Measurements from ENCODE around the gene CEACAM1. TPM values are rescaled to one million over a fixed set of nuclear protein-coding genes. Genes with fewer than 3 reads are reported as not detected.

CEACAM1 gene
- total RNA-seq, 4 donors from 2014 or later, result 0.22 to 6.0 (median 2.1) TPM

DNA sequence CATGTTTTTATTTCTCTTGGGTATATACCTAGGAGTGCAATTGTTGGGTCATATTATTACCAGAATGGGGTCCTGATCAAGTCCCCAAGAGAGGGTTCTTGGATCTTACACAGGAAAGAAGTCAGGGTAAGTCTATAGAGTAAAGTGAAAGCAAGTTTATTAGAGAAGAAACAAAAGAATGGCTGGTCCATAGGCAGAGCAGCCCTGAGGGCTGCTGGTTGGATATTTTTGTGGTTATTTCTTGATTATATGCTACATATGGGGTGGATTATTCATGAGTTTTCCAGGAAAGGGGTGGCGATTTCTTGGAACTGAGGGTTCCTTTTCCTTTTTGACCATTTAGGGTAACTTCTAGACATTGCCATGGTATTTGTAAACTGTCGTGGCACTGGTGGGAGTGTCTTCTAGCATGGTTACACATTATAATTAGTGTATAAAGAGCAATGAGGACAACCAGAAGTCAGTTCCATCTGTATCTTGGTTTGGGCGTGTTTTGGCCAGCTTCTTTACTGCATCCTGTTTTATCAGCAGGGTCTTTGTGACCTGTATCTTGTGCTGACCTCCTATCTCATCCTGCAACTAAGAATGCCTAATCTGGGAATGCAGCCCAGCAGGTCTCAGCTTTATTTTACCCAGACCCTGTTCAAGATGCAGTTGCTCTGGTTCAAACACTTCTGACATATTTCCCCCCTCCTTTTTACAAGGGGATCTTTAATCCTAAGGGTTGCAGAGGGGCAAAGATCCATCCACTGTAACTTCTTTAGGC is 41.1 kb downstream of the CEACAM1 start:
- TF ChIP-seq, protein P1, sequence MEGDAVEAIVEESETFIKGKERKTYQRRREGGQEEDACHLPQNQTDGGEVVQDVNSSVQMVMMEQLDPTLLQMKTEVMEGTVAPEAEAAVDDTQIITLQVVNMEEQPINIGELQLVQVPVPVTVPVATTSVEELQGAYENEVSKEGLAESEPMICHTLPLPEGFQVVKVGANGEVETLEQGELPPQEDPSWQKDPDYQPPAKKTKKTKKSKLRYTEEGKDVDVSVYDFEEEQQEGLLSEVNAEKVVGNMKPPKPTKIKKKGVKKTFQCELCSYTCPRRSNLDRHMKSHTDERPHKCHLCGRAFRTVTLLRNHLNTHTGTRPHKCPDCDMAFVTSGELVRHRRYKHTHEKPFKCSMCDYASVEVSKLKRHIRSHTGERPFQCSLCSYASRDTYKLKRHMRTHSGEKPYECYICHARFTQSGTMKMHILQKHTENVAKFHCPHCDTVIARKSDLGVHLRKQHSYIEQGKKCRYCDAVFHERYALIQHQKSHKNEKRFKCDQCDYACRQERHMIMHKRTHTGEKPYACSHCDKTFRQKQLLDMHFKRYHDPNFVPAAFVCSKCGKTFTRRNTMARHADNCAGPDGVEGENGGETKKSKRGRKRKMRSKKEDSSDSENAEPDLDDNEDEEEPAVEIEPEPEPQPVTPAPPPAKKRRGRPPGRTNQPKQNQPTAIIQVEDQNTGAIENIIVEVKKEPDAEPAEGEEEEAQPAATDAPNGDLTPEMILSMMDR (IDR thresholded peaks at IDR 0.05; ENCODE audit: low read depth), result no peak

DNA sequence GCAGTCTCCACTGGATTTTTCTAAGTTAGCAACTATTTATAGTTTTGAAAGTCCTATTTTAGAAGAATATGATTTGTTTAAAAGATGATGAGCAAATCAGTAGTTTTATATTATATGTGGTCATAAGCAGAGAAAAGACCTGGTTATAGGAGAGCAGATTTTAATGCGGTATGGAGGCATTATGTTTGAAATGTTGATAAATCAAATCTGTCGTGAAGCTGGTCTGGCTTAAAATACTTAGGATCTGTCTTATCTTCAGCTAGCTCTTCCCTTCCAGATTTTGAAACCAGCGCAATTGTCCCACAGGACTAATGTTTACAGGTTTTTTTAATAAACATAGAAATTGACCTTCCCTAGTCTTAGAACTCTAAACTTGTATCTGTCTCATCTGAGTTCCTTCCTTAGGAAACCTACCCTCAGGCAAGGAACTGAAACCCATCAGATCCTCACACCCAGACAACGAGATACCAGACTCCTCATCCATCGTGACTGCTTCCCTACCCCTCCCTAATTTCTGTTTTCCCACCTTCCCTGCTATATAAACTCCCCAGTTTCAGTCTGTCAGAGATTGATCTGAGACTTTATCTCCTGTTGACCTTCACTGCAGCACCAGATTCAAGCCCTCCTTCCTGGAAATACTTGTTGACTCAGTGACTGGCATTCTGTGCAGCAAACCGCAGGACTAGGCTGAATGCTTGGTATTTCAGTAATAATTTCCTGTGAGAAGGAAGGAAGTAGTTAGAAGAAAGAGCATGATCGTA is 47.8 kb downstream of the CEACAM1 start:
- TF ChIP-seq, protein P1 (IDR thresholded peaks at IDR 0.05; ENCODE audit: low read depth), result no peak

DNA sequence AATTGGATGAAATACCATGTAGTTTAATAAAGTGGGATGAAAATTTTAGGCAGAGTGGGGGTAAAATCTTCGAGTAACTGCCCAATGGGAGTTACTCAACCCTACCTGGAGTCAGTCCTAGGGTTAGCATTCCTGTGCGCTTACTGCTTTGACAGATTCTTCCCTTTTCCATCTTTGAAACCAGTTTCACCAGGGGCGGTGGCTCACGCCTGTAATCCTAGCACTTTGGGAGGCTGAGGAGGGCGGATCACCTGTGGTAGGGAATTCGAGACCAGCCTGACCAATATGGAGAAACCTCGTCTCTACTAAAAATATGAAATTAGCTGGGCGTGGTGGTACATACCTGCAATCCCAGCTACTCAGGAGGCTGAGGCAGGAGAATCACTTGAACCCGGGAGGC is 48.5 kb downstream of the CEACAM1 start:
- TF ChIP-seq, protein P1 (IDR thresholded peaks at IDR 0.05; ENCODE audit: low read depth), result no peak

DNA sequence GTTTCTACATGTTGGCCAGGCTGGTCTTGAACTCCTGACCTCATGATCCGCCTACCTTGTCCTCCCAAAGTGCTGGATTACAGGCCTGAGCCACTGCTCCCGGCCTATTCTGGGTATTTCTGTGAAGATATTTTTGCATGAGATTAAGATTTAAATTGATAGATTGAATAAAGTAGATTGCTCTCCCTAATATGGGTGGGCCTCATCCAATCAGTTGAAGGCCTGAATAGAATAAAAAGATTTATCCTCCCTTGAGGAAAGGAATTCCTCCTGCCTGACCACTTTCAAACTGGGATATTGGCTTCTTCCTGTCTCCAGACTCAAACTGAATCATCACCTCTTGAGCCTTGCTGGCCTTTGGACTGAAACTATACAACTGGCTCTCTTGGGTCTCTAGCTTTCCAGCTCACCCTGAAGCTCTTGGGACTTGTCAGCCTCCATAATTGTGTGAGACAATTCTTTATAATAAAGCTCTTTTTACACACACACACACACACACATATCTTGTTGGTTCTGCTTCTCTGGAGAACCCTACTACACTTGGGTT is 49.4 kb downstream of the CEACAM1 start:
- TF ChIP-seq, protein P1 (IDR thresholded peaks at IDR 0.05; ENCODE audit: low read depth), result no peak

DNA sequence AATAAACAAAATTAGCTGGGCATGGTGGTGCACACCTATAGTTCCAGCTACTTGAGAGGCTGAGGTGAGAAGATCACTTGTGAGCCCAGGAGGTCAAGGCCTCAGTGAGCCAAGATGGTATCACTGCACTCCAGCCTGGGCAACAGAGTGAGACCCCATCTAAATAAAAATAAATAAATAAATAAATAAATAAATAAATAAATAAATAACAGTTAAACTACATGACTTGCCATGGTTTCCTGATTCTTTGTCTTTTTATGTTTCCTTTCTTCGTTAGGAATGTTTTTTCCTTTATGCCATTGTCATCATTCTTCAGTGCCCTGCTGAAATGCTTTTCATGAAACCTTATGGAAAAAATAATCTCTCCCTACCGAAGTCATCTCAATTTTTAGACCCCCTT is 50.3 kb downstream of the CEACAM1 start:
- TF ChIP-seq, protein P1 (IDR thresholded peaks at IDR 0.05; ENCODE audit: low read depth), result no peak

DNA sequence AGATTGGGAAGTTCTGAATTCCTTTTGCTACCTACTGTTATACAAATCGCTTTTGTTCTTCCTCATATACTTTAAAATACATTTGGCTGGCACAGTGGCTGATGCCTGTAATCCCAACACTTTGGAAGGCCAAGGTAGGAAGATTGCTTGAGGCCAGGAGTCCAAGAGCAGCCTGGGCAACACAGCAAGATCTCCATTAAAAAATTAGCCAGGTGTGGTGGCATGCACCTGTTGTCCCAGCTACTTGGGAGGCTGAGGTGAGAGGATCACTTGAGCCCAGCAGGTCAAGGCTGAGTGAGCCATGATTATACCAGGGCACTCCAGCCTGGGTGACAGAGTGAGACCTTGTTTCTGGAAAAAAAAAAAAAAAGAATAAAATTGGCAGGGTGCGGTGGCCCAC is 51.2 kb downstream of the CEACAM1 start:
- TF ChIP-seq, protein P1 (IDR thresholded peaks at IDR 0.05; ENCODE audit: low read depth), result no peak

DNA sequence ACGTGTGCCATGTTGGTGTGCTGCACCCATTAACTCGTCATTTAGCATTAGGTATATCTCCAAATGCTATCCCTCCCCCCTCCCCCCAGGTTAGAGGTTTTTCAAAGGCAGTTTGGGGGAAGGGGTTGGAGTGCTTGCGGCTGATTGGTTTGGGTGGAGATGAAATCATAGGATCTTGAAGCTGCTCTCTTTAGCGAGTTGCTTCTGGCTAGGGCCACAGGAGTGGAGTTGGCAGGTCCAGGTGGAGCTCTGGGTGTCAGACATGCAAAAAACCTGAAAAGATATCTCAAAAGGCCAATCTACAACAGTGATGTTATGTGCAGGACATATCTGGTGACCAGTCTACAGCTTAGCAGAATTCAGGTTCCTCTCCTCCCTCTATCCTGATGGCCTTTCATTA is 52.9 kb downstream of the CEACAM1 start:
- TF ChIP-seq, protein P1 (IDR thresholded peaks at IDR 0.05; ENCODE audit: low read depth), result no peak

Data from subcutaneous adipose tissue (tissue), 4 donors.